ENCODE measurements around the gene STAP1.
"Not testable (repeated sequence)": the region's sequence is repeated elsewhere in the genome, so short reads cannot be mapped to it uniquely, and the experiment has no call there.

STAP1 gene

DNA sequence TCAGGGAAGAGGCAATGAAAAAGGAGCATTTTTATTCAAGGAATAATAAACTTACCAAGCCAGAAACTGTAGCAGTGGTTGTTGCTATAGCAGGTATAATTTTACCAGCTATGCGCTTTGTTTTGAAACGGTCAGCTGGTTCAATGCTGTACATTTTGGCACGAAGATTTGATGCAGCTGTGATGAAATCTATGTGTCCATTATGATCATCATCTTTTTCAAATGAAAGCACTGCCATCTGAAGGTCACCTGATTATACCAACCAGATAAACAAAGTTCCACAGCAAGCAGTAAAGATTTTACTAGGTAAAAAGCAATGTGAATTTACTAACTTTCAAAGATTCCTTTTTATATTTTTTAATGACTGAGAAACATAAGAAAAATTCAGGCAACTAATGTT is 66.4 kb downstream of the STAP1 start:
- no peak for DNase-seq (ENCODE audit: low spot score)

GRCh38 chr4:67632492-67632891 is 74.0 kb downstream of the STAP1 start:
- no peak for DNase-seq (ENCODE audit: low spot score)

GRCh38 chr4:67634741-67635140 is 76.2 kb downstream of the STAP1 start:
- no peak for DNase-seq (ENCODE audit: low spot score)

DNA sequence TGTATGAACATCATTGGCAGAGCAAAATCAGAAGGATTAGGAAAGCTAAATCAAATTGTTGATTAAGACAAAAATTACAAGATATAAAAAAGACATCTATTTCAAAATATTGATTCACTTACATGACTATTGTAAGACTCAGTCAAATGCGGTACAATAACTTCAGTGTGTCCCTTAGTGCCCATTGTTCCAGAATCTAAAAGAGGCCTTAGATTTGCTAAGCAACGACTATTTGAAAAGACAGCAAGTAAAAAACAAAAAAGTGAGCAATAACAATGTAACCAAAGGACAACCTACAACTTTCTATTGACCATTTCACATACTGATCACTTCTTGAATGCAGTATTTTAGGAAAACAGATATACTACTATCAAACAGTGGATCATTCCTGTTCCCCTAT is 76.8 kb downstream of the STAP1 start:
- no peak for DNase-seq (ENCODE audit: low spot score)

GRCh38 chr4:67636978-67637377 is 78.5 kb downstream of the STAP1 start:
- not testable (repeated sequence) for DNase-seq (ENCODE audit: low spot score)

DNA sequence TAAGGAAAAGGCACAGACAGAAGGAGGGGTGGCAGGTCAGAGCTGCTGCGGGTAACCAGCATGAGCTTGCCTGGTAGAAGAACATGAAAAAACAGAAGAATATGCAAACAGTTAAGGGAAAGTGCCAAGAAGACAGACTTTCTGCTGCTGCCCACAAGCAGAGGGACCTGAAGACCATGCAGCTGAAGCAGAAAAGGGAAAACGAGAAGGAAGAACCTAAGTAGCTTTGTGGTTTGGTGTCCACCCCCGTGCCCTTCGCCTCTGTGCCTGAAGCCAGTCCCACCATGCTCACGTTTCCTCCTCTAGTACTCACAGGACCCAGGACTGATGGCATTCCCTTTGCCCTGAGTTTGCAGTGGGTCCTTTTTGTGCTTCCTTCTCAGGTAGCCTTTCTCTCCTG is 79.6 kb downstream of the STAP1 start:
- no peak for DNase-seq (ENCODE audit: low spot score)

DNA sequence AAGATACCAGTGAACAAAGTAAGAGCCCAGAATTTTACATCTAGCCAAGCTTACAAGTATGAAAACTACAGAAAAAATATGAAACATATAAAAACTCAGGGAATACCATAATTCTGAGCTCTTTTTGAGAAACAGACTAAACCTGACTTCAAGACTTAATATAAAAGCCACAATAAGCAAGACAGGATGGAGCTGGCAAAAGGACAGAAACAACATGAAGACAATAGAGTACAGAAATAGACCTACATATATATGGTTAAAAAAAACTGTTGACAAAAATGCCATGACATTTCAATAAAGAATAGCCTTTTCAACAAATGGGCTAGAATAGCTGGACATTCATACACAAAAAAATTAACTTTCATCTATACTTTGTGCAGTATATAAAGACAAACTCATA is 93.0 kb downstream of the STAP1 start:
- peak; percentile 36 for DNase-seq (ENCODE audit: low spot score)
